HL-60 (cell line): ENCODE results near the gene ALDH3A1.

Source experiments
- DNase-seq, 2 experiments: peaks; one replicate each; pipeline ENCODE4 v3.0.0-alpha.2; 2010 to 2020; ENCODE audit warnings: low read depth in 1 of 2, low spot score in 1 of 2
- H3K27ac ChIP-seq: fragments of 250-450 bp; sonication (Bioruptor Pico); replicated peaks from 2 replicates; pipeline ENCODE4 v1.5.1; 2020; ENCODE audit warnings: mild to moderate bottlenecking, moderate library complexity
- H3K27me3 ChIP-seq: fragments of 250-450 bp; sonication (Bioruptor Pico); 2 replicates; pipeline ENCODE4 v1.5.1; 2021; ENCODE audit warnings: mild to moderate bottlenecking, moderate library complexity; ENCODE audit not compliant: insufficient read depth, poor library complexity, severe bottlenecking
- H3K4me3 ChIP-seq: replicated peaks from 2 replicates; pipeline ENCODE4 v1.5.1; 2011; ENCODE audit warnings: mild to moderate bottlenecking, control low read depth, low read length; ENCODE audit not compliant: insufficient read depth
- CTCF ChIP-seq: IDR thresholded peaks from one replicate; pipeline ENCODE4 v1.5.1; 2011; ENCODE audit warnings: low read length, control low read depth, inconsistent platforms; ENCODE audit not compliant: insufficient read depth
- GABPA ChIP-seq: IDR thresholded peaks from 2 replicates; pipeline ENCODE4 v1.6.1; 2012; ENCODE audit warnings: low read depth
- POLR2AphosphoS5 ChIP-seq: IDR thresholded peaks from 2 replicates; pipeline ENCODE4 v1.6.1; 2012; ENCODE audit warnings: low read depth
- REST ChIP-seq: IDR thresholded peaks from 2 replicates; pipeline ENCODE4 v1.6.1; 2012; ENCODE audit warnings: low read depth; ENCODE audit not compliant: insufficient replicate concordance
- SPI1 ChIP-seq: IDR thresholded peaks from 2 replicates; pipeline ENCODE4 v1.6.1; 2012; ENCODE audit warnings: low read depth, mild to moderate bottlenecking, borderline replicate concordance

Gene ALDH3A1

GRCh38 chr17:19773534-19773933, 25.4 kb upstream of the ALDH3A1 start:
- TF ChIP-seq CTCF (no peak), REST (no peak), POLR2AphosphoS5 (no peak), SPI1 (no peak), GABPA (no peak)
- H3K4me3 ChIP-seq = no peak overlapping the region
- DNase-seq = no peak

GRCh38 chr17:19771971-19772630, 24.0 kb upstream of the ALDH3A1 start:
- TF ChIP-seq CTCF (no peak), SPI1 (no peak), POLR2AphosphoS5 (no peak), GABPA (no peak), REST (no peak)
- no peak for DNase-seq
- no peak overlapping the region for H3K4me3 ChIP-seq
- H3K27me3 ChIP-seq = no peaks in the 10 kb centered on the region
- H3K27ac ChIP-seq = no peak overlapping the region

More at GRCh38 chr17:19773534-19773933, 25.4 kb upstream of the ALDH3A1 start:
- no peak overlapping the region for H3K27ac ChIP-seq
- H3K27me3 ChIP-seq = no peaks in the 10 kb centered on the region

GRCh38 chr17:19770985-19771735, 23.1 kb upstream of the ALDH3A1 start:
- no peak for TF ChIP-seq REST
- TF ChIP-seq SPI1 = no peak
- TF ChIP-seq POLR2AphosphoS5 = no peak
- no peak for TF ChIP-seq GABPA
- no peak for TF ChIP-seq CTCF
- Histone ChIP-seq H3K27me3 (no peaks in the 10 kb centered on the region), H3K4me3 (no peak overlapping the region), H3K27ac (no peak overlapping the region)
- DNase-seq = no peak
